BJ (cell line): ENCODE results near the gene VTI1A. TPM values are rescaled to one million over a fixed set of nuclear protein-coding genes. Genes with fewer than 3 reads are reported as not detected.

ENCODE experiments used
- CTCF ChIA-PET: fragments of 350-600 bp; formaldehyde crosslinking; extraction: SDS; loops from one replicate; lab custom pipeline; 2021; ENCODE audit warnings: antibody characterized with exemption, inconsistent platforms; lab: Yijun Ruan, JAX
- POLR2A ChIA-PET: fragments of 300-600 bp; sonication (Branson Sonifier 250); formaldehyde crosslinking; extraction: SDS; loops from one replicate; lab custom pipeline; 2021; ENCODE audit warnings: antibody characterized with exemption; lab: Charles Lee
- DNase-seq: peaks from one replicate; pipeline ENCODE4 v3.0.0-alpha.2; 2011; ENCODE audit warnings: low read depth
- H3K27me3 ChIP-seq: 2 replicates; pipeline ENCODE4 v1.6.0; 2011; ENCODE audit warnings: low read length; ENCODE audit not compliant: control insufficient read depth, insufficient read depth
- H3K36me3 ChIP-seq: 2 replicates; pipeline ENCODE4 v1.5.1; 2011; ENCODE audit warnings: low read length; ENCODE audit not compliant: control insufficient read depth, insufficient read depth
- H3K4me3 ChIP-seq: 2 replicates; pipeline ENCODE4 v1.5.1; 2011; ENCODE audit warnings: low read depth, mild to moderate bottlenecking, control low read depth, low read length
- CTCF ChIP-seq: IDR thresholded peaks from 2 replicates; pipeline ENCODE4 v1.5.1; 2011; ENCODE audit warnings: low read depth, mild to moderate bottlenecking, control low read depth, inconsistent platforms, low read length, moderate library complexity; ENCODE audit not compliant: insufficient read depth
- polyA plus RNA-seq: library from polyadenylated mRNA; depleted of rRNA; stranded (reverse); fragments of >200 nt; gene quantifications from 2 replicates; pipeline ENCODE4 v1.2.3, GENCODE V29; 2011

The VTI1A gene
- polyA plus RNA-seq, 1 experiment: 13.4 TPM

- H3K27me3 ChIP-seq: no peaks in the 10 kb centered on the region
- CTCF ChIA-PET: interaction anchor here (0.9 to 1.7 kb wide), 4 partner anchors 9 to 858 kb away, joined by 3 to 5 read pairs (median 4); no protein-coding TSS in a partner anchor
Measured at GRCh38 chr10:112526906-112527305, 79.9 kb downstream of the VTI1A start.

GRCh38 chr10:112528235-112528634 lies 81.2 kb downstream of the VTI1A start:
- DNase-seq: no peak
- TF ChIP-seq CTCF: no peak
- CTCF ChIA-PET: interaction anchor here (1.5 to 1.7 kb wide), 2 partner anchors 8 to 37 kb away, joined by 3 to 5 read pairs; no protein-coding TSS in a partner anchor
- no peaks in the 10 kb centered on the region; the same call in 1 of the 2 replicates for H3K36me3 ChIP-seq
- H3K4me3 ChIP-seq: no peak overlapping the region
- H3K27me3 ChIP-seq: no peaks in the 10 kb centered on the region
- POLR2A ChIA-PET: no interaction called here

More at GRCh38 chr10:112526906-112527305, 79.9 kb downstream of the VTI1A start:
- H3K4me3 ChIP-seq: no peak overlapping the region
- DNase-seq: no peak
- H3K36me3 ChIP-seq: no peaks in the 10 kb centered on the region; the same call in 1 of the 2 replicates
- TF ChIP-seq CTCF: 0 out of 2 replicates have a peak, but pooled peaks have one; percentile 16
- POLR2A ChIA-PET: no interaction called here

GRCh38 chr10:112531421-112531820 lies 84.4 kb downstream of the VTI1A start:
- ChIA-PET POLR2A (no interaction called here), CTCF (no interaction called here)
- no peak for TF ChIP-seq CTCF
- Histone ChIP-seq H3K4me3 (no peak overlapping the region), H3K27me3 (no peaks in the 10 kb centered on the region), H3K36me3 (no peaks in the 10 kb centered on the region; the same call in 1 of the 2 replicates)
- DNase-seq: no peak

- POLR2A ChIA-PET: interaction anchor here (0.6 kb wide), 1 partner anchor 989 kb away, joined by 3 read pairs; no protein-coding TSS in a partner anchor
- no peak overlapping the region for H3K4me3 ChIP-seq
- no peaks in the 10 kb centered on the region for H3K27me3 ChIP-seq
- no peaks in the 10 kb centered on the region; the same call in 1 of the 2 replicates for H3K36me3 ChIP-seq
- no peak for TF ChIP-seq CTCF
- DNase-seq: no peak
- CTCF ChIA-PET: interaction anchor here (0.6 to 0.8 kb wide), 2 partner anchors 56 to 732 kb away, joined by 3 read pairs; no protein-coding TSS in a partner anchor
Measured at GRCh38 chr10:112532189-112532588, 85.2 kb downstream of the VTI1A start.

GRCh38 chr10:112532956-112533355 lies 85.9 kb downstream of the VTI1A start:
- ChIA-PET POLR2A (no interaction called here), CTCF (interaction anchor here (0.6 kb wide), 1 partner anchor 731 kb away, joined by 3 read pairs; no protein-coding TSS in a partner anchor)
- no peaks in the 10 kb centered on the region; the same call in 1 of the 2 replicates for H3K36me3 ChIP-seq
- no peak for TF ChIP-seq CTCF
- DNase-seq: no peak
- no peaks in the 10 kb centered on the region for H3K27me3 ChIP-seq
- no peak overlapping the region for H3K4me3 ChIP-seq
